ENCODE data around the gene EIF4G3.
"Not testable (repeated sequence)": the region's sequence is repeated elsewhere in the genome, so short reads cannot be mapped to it uniquely, and the experiment has no call there.

Gene EIF4G3

DNA sequence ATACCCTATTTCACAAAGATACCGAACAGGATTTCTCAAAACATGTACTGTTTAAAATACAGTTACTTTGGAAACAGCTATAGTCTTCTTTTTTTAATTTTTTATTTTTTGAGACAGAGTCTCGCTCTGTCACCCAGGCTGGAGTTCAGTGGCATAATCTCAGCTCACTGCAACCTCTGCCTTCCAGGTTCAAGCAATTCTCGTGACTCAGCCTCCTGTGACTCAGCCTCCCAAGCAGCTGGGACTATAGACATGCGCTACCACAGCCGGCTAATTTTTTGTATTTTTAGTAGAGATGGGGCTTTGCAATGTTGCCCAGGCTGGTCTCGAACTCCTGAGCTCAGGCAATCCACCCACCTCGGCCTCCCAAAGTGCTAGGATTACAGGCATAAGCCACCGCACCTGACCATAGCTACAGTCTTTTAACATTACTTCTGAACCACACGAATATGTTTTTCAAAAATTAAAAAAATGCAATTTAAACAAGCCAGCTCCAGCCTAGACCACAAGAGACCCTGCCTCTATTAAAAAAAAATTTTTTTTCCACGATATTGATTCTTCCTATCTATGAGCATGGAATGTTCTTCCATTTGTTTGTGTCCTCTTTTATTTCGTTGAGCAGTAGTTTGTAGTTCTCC, 85.5 kb downstream of the EIF4G3 start:
- H3K9ac ChIP-seq (ENCODE audit: low read depth, low read length); H3K27ac ChIP-seq (ENCODE audit: low read depth, low read length); H3K4me3 ChIP-seq (ENCODE audit: low read depth, low read length); H3K9me3 ChIP-seq (ENCODE audit: control insufficient read depth, insufficient read depth, low read length); H3K27me3 ChIP-seq (ENCODE audit: control insufficient read depth, insufficient read depth, low read length); H3K36me3 ChIP-seq (ENCODE audit: control insufficient read depth, insufficient read depth, low read length); H3K4me1 ChIP-seq (ENCODE audit: control insufficient read depth, insufficient read depth, low read length): not testable (repeated sequence)

DNA sequence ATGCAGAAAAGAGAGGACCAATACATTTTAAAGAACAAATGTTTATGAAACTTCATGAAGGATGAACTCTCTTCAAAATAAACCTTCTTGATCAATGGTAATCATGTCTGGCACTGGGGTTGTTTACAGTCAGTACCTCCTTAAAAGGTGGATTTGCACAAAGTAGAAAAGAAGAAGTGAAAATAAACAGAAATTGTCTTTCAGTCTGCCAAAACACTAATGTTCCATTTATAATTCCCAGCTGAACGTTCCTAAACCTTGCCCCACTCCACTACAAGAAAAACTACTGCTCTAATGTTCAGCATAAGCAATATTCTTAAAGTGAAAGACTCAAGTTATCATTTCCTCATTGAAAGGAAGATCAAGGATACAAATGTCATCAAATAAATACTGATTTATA, 86.2 kb downstream of the EIF4G3 start:
- H3K9me3 ChIP-seq (ENCODE audit: control insufficient read depth, insufficient read depth, low read length) = no peaks in the 10 kb centered on the region
- 0 out of 2 replicates have a peak, but pooled peaks cover 4% of the 10 kb centered on the region for H3K4me1 ChIP-seq (ENCODE audit: control insufficient read depth, insufficient read depth, low read length)
- no peak overlapping the region for H3K4me3 ChIP-seq (ENCODE audit: low read depth, low read length)
- no peaks in the 10 kb centered on the region for H3K27me3 ChIP-seq (ENCODE audit: control insufficient read depth, insufficient read depth, low read length)
- no peak overlapping the region for H3K27ac ChIP-seq (ENCODE audit: low read depth, low read length)
- no peak overlapping the region for H3K9ac ChIP-seq (ENCODE audit: low read depth, low read length)
- peaks cover 8% of the 10 kb centered on the region for H3K36me3 ChIP-seq (ENCODE audit: control insufficient read depth, insufficient read depth, low read length)

DNA sequence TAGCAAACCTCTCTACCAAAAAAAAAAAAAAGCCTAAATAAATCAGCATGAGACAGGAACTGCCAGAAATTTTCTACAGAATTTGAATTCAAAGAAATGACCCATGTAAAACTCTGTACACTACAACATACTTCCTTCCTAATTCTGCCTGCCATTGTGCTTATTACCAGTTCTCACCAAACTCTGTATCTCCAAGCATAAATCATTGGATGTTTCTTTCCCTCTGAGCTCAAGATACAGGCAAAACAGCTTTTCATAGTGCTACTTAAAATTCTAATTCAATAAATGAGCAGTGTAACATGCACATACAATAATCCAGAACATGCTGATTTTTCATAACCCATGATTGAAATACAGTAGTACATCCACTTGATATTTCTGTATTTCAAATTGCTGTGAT, 87.0 kb downstream of the EIF4G3 start:
- H3K4me1 ChIP-seq (ENCODE audit: control insufficient read depth, insufficient read depth, low read length) = 0 out of 2 replicates have a peak, but pooled peaks cover 4% of the 10 kb centered on the region
- no peak overlapping the region for H3K4me3 ChIP-seq (ENCODE audit: low read depth, low read length)
- peaks cover 9% of the 10 kb centered on the region for H3K36me3 ChIP-seq (ENCODE audit: control insufficient read depth, insufficient read depth, low read length)
- no peak overlapping the region for H3K9ac ChIP-seq (ENCODE audit: low read depth, low read length)
- H3K27ac ChIP-seq (ENCODE audit: low read depth, low read length) = no peak overlapping the region
- no peaks in the 10 kb centered on the region for H3K9me3 ChIP-seq (ENCODE audit: control insufficient read depth, insufficient read depth, low read length)
- H3K27me3 ChIP-seq (ENCODE audit: control insufficient read depth, insufficient read depth, low read length) = no peaks in the 10 kb centered on the region

DNA sequence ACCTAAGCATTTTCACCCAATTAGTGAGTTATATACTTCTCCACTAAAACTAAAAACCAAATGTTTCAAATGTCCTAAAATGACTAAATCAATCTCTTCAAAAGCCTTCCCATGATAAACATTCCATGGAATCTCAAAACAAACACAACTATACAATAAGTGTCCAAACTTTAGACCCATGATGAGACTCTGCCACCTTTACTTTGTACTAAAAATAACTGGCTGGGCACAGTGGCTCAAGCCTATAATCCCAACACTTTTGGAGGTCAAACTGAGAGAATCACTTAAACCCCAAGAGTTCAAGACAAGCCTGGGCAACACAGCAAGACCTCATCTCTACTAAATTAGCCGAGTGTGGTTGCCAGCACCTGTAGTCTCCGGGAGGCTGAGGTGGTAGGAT, 87.4 kb downstream of the EIF4G3 start:
- Histone ChIP-seq H3K36me3 (ENCODE audit: control insufficient read depth, insufficient read depth, low read length) (peaks cover 12% of the 10 kb centered on the region), H3K9me3 (ENCODE audit: control insufficient read depth, insufficient read depth, low read length) (no peaks in the 10 kb centered on the region), H3K4me3 (ENCODE audit: low read depth, low read length) (no peak overlapping the region), H3K4me1 (ENCODE audit: control insufficient read depth, insufficient read depth, low read length) (0 out of 2 replicates have a peak, but pooled peaks cover 4% of the 10 kb centered on the region), H3K9ac (ENCODE audit: low read depth, low read length) (no peak overlapping the region), H3K27ac (ENCODE audit: low read depth, low read length) (no peak overlapping the region), H3K27me3 (ENCODE audit: control insufficient read depth, insufficient read depth, low read length) (no peaks in the 10 kb centered on the region)

DNA sequence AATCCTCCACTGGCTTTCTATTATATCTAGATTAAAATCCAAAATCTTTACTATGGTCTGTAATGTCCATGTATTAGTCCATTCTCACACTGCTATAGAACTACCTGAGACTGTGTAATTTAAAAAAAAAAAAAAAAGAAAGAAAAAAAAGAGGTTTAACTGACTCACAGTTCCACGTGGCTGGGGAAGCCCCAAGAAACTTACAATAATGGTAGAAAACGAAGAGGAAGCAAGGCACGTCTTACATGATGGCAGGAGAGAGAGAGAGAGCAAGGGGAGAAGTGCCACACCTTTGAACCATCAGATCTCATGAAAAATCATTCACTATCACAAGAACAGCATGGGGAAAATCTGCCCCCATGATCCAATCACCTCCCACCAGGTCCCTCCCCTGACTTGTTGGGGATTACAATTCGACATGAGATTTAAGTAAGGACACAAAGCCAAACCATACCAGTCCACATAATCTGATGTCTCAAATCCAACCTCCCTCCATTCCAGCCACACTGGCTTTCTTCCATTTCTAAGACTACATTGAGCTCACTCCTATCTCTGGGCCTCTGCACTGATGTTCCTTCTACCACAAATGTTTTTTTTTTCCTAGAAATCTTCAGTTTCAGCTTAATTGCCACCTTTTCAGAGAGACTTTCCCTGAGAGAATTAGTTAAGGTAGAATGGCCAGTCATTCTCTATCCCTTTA, 92.4 kb downstream of the EIF4G3 start:
- Histone ChIP-seq H3K27me3 (ENCODE audit: control insufficient read depth, insufficient read depth, low read length) (no peaks in the 10 kb centered on the region), H3K4me1 (ENCODE audit: control insufficient read depth, insufficient read depth, low read length) (no peaks in the 10 kb centered on the region), H3K36me3 (ENCODE audit: control insufficient read depth, insufficient read depth, low read length) (peaks cover 15% of the 10 kb centered on the region), H3K27ac (ENCODE audit: low read depth, low read length) (no peak overlapping the region), H3K9me3 (ENCODE audit: control insufficient read depth, insufficient read depth, low read length) (no peaks in the 10 kb centered on the region), H3K4me3 (ENCODE audit: low read depth, low read length) (no peak overlapping the region), H3K9ac (ENCODE audit: low read depth, low read length) (no peak overlapping the region)

DNA sequence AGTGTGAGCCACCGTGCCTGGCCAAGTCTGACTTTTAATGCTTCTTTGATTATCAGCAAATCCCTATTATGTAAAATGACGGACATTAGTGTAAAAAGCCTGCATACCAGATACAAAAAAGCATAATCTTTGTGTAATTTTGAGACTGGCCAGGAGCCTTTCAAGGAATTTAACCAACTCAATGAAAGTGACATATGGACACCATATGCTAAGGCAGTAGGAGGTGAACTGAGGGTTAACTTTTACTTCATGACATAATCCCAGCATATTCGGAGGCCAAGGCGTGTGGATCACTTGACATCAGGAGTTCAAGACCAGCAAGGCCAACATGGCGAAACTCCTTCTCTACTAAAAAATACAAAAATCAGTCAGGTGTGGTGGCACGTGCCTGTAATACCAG, 94.6 kb downstream of the EIF4G3 start:
- no peak overlapping the region for H3K4me3 ChIP-seq (ENCODE audit: low read depth, low read length)
- no peak overlapping the region for H3K9ac ChIP-seq (ENCODE audit: low read depth, low read length)
- peaks cover 9% of the 10 kb centered on the region for H3K36me3 ChIP-seq (ENCODE audit: control insufficient read depth, insufficient read depth, low read length)
- no peaks in the 10 kb centered on the region for H3K4me1 ChIP-seq (ENCODE audit: control insufficient read depth, insufficient read depth, low read length)
- H3K27ac ChIP-seq (ENCODE audit: low read depth, low read length) = no peak overlapping the region
- H3K27me3 ChIP-seq (ENCODE audit: control insufficient read depth, insufficient read depth, low read length) = no peaks in the 10 kb centered on the region
- no peaks in the 10 kb centered on the region for H3K9me3 ChIP-seq (ENCODE audit: control insufficient read depth, insufficient read depth, low read length)

DNA sequence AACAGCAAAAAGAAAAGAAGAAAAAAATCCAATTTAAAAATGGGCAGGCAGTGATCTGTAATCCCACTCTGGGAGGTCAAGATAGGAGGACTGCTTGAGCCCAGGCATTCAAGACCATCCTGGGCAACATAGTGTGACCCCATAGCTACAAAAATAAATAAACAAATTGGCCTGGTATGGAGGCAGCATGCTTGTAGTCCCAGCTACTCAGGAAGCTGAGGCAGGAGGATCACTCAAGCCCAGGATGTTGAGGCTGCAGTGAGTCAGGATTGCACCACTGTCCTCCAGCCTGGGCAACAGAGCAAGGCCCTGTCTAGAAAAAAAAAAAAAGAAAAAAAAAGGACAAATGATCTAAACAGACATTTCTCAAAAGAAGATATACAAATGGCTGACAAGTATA, 99.6 kb downstream of the EIF4G3 start:
- H3K27me3 ChIP-seq (ENCODE audit: control insufficient read depth, insufficient read depth, low read length) = no peaks in the 10 kb centered on the region
- no peak overlapping the region for H3K9ac ChIP-seq (ENCODE audit: low read depth, low read length)
- no peak overlapping the region for H3K27ac ChIP-seq (ENCODE audit: low read depth, low read length)

DNA sequence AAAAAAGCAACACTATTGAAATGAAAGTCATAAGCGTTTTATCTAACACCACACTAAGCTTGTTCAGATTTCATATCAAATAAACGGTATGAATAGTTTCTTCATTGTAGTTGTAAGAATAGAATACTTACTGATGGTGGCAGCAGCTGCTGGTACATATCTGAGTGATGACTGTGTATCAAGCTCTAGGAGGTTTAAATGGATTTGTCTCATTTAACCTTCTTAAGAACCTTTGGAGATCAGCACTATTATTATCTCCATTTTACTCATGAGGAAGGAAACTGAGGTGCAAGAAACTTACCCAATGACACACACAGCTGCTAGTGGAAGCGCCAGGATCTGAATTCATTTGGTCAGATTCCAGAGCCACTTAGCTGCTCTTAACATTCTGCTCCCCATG, 104.0 kb downstream of the EIF4G3 start:
- H3K27ac ChIP-seq (ENCODE audit: low read depth, low read length) = no peak overlapping the region
- H3K9ac ChIP-seq (ENCODE audit: low read depth, low read length) = no peak overlapping the region
- H3K27me3 ChIP-seq (ENCODE audit: control insufficient read depth, insufficient read depth, low read length) = no peaks in the 10 kb centered on the region
- H3K36me3 ChIP-seq (ENCODE audit: control insufficient read depth, insufficient read depth, low read length) = peaks cover 6% of the 10 kb centered on the region; the same call in 1 of the 2 replicates
- H3K4me3 ChIP-seq (ENCODE audit: low read depth, low read length) = no peak overlapping the region
- no peaks in the 10 kb centered on the region; the same call in 1 of the 2 replicates for H3K4me1 ChIP-seq (ENCODE audit: control insufficient read depth, insufficient read depth, low read length)
- H3K9me3 ChIP-seq (ENCODE audit: control insufficient read depth, insufficient read depth, low read length) = no peaks in the 10 kb centered on the region

More for the DNA sequence above, 99.6 kb downstream of the EIF4G3 start:
- Histone ChIP-seq H3K4me1 (ENCODE audit: control insufficient read depth, insufficient read depth, low read length) (no peaks in the 10 kb centered on the region), H3K36me3 (ENCODE audit: control insufficient read depth, insufficient read depth, low read length) (peaks cover 9% of the 10 kb centered on the region; the same call in 1 of the 2 replicates), H3K9me3 (ENCODE audit: control insufficient read depth, insufficient read depth, low read length) (no peaks in the 10 kb centered on the region), H3K4me3 (ENCODE audit: low read depth, low read length) (no peak overlapping the region)

DNA sequence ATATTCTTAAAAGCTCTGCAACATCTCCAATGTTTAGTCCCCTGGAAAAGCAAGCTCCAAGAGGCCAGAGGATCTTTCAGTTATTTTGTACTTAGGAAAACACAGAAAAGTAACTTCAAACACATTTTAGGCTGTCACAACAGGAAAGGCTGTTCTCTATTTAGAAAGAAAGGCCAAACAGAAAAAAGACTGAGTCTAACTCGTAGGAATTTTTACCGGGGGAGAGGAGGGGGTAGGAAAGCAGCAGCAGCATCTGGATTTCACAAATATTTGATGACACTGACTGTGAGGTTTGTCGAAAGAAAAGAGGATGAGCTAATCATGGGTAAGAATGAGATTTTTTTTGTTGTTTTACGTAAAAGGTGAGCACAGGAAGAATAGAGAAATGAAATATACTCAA, 107.1 kb downstream of the EIF4G3 start:
- Histone ChIP-seq H3K9ac (ENCODE audit: low read depth, low read length) (no peak overlapping the region), H3K4me3 (ENCODE audit: low read depth, low read length) (no peak overlapping the region), H3K36me3 (ENCODE audit: control insufficient read depth, insufficient read depth, low read length) (peaks cover 6% of the 10 kb centered on the region; the same call in 1 of the 2 replicates), H3K9me3 (ENCODE audit: control insufficient read depth, insufficient read depth, low read length) (no peaks in the 10 kb centered on the region), H3K27me3 (ENCODE audit: control insufficient read depth, insufficient read depth, low read length) (no peaks in the 10 kb centered on the region), H3K27ac (ENCODE audit: low read depth, low read length) (peak overlapping the region; percentile 54), H3K4me1 (ENCODE audit: control insufficient read depth, insufficient read depth, low read length) (no peaks in the 10 kb centered on the region; the same call in 1 of the 2 replicates)

DNA sequence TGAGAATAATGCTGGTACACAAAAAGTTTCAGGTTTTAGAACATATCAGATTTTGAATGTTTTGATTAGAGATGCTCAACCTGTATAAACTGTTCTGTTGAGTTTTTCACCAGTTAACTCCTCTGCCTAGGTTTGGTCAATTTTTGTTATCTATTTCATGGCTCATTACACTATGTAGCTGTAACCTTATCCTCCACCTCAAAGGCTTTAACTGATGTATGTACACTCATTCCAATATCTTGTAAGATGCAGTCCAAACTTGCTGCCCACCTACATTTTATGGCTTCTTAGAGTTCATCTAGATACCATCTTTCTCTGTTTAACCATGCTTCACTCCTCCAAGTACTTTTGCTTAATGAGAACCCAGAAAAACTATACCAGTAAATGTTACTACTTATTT, 107.8 kb downstream of the EIF4G3 start:
- peaks cover 6% of the 10 kb centered on the region; the same call in 1 of the 2 replicates for H3K36me3 ChIP-seq (ENCODE audit: control insufficient read depth, insufficient read depth, low read length)
- no peak overlapping the region for H3K9ac ChIP-seq (ENCODE audit: low read depth, low read length)
- no peaks in the 10 kb centered on the region for H3K9me3 ChIP-seq (ENCODE audit: control insufficient read depth, insufficient read depth, low read length)
- H3K27ac ChIP-seq (ENCODE audit: low read depth, low read length) = no peak overlapping the region
- H3K27me3 ChIP-seq (ENCODE audit: control insufficient read depth, insufficient read depth, low read length) = no peaks in the 10 kb centered on the region
- no peaks in the 10 kb centered on the region; the same call in 1 of the 2 replicates for H3K4me1 ChIP-seq (ENCODE audit: control insufficient read depth, insufficient read depth, low read length)
- no peak overlapping the region for H3K4me3 ChIP-seq (ENCODE audit: low read depth, low read length)

DNA sequence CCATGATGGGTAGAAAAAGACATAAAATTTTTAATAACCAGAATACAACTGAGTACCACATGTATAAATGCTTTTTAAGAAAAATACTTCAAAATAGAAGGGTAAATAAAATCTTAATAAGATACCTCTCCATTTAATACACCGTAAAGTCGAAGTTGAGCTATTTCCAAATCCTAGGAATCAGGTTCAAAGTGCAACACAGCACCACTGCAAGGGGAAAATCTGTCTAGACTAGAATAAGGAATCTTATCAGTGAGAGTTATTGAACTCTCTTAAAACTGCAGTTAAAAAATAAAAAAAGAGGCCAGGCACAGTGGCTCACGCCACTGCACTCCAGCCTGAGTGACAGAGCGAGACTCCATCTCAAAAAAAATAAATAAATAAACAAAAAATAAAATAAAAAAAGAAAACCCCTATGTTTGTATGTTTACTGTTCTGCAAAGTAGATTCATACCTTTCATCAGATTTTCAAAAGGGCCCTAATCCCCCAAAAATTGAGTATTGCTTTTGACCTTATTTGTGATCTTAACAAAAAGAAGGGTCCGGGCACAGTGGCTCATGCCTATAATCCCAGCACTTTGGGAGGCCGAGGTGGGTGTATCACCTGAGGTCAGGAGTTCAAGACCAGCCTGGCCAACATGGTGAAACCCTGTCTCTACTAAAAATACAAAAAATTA, 109.0 kb downstream of the EIF4G3 start:
- H3K27me3 ChIP-seq (ENCODE audit: control insufficient read depth, insufficient read depth, low read length) = no peaks in the 10 kb centered on the region
- H3K9me3 ChIP-seq (ENCODE audit: control insufficient read depth, insufficient read depth, low read length) = no peaks in the 10 kb centered on the region
- H3K36me3 ChIP-seq (ENCODE audit: control insufficient read depth, insufficient read depth, low read length) = peaks cover 2% of the 10 kb centered on the region; the same call in 1 of the 2 replicates
- no peak overlapping the region for H3K4me3 ChIP-seq (ENCODE audit: low read depth, low read length)
- H3K27ac ChIP-seq (ENCODE audit: low read depth, low read length) = no peak overlapping the region
- no peaks in the 10 kb centered on the region; the same call in 1 of the 2 replicates for H3K4me1 ChIP-seq (ENCODE audit: control insufficient read depth, insufficient read depth, low read length)
- no peak overlapping the region for H3K9ac ChIP-seq (ENCODE audit: low read depth, low read length)

Data from HUES48 (cell line).